Measurements from ENCODE around the gene PHTF1. TPM values are rescaled to one million over a fixed set of nuclear protein-coding genes. Genes with fewer than 3 reads are reported as not detected.

Gene PHTF1
- total and polyA plus RNA-seq, 10 of the 15 experiments (the other 5 are each of a cell fraction or from before 2014, with no cell fraction given) = 7.8 to 37.6 (median 24.1) TPM

- TF ChIP-seq ZZZ3 (IDR thresholded peaks at IDR 0.05; ENCODE audit: control insufficient read depth, insufficient read length, low read depth) (no peak), RUNX3 (IDR thresholded peaks at IDR 0.05; ENCODE audit: low read length) (peak; percentile 77), GABPA (IDR thresholded peaks at IDR 0.05; ENCODE audit: low read depth) (no peak), SPI1 (IDR thresholded peaks at IDR 0.05; ENCODE audit: borderline replicate concordance, insufficient read depth, low read depth, low read length) (peak; percentile 45; the same call in 1 of the 2 replicates), MXI1 (IDR thresholded peaks at IDR 0.05; ENCODE audit: low read depth, low read length) (no peak), TCF7 (IDR thresholded peaks at IDR 0.05; ENCODE audit: borderline replicate concordance) (no peak), KAT2A (conservative IDR thresholded peaks at IDR 0.05; ENCODE audit: control insufficient read depth, low read depth, low read length) (no peak), ZNF384 (IDR thresholded peaks at IDR 0.05; ENCODE audit: borderline replicate concordance, low read depth, low read length) (peak; percentile 15; the same call in 1 of the 2 replicates), SREBF2 (IDR thresholded peaks at IDR 0.05; ENCODE audit: low read length) (no peak)
- TF ChIP-seq, protein P1, sequence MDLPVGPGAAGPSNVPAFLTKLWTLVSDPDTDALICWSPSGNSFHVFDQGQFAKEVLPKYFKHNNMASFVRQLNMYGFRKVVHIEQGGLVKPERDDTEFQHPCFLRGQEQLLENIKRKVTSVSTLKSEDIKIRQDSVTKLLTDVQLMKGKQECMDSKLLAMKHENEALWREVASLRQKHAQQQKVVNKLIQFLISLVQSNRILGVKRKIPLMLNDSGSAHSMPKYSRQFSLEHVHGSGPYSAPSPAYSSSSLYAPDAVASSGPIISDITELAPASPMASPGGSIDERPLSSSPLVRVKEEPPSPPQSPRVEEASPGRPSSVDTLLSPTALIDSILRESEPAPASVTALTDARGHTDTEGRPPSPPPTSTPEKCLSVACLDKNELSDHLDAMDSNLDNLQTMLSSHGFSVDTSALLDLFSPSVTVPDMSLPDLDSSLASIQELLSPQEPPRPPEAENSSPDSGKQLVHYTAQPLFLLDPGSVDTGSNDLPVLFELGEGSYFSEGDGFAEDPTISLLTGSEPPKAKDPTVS (IDR thresholded peaks at IDR 0.05; ENCODE audit: low read depth, low read length) = no peak
Observed at GRCh38 chr1:113780374-113781146, 21.3 kb upstream of the PHTF1 start (continued).

DNA sequence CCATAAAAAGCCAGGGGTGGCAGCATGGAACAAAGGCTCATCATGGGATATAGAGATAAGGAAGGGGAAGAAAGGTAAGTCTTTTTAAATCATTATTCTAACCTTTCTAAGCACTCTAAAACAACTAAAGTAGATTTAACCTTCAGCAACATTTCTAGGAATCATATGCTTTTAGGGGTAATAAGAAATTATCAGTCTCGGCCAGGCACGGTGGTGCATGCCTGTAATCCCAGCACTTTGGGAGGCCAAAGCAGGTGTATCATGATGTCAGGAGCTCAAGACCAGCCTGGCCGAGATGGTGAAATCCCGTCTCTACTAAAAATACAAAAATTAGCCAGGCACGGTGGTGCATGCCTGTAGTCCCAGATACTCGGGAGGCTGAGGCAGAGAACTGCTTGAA lies 20.3 kb upstream of the PHTF1 start:
- H3K27ac ChIP-seq (ENCODE audit: control insufficient read depth, insufficient read depth) = no peak overlapping the region
- no peak for ATAC-seq
- WGBS (ENCODE audit: insufficient coverage, insufficient replicate concordance, low lambda C conversion rate, missing lambda C conversion rate) = 89% methylated on average over 6 of the region's 6 CpGs
- no TSS peak for BruUV-seq (replicated peaks)
- no peaks in the 10 kb centered on the region for H3K27me3 ChIP-seq (replicated peaks in 1 of 2; ENCODE audit: control insufficient read depth in 2 of 2, insufficient read depth in 2 of 2, low read length in 1 of 2)
- no peak for TF ChIP-seq SUPT20H (IDR thresholded peaks at IDR 0.05; ENCODE audit: borderline replicate concordance, control insufficient read depth, low read depth, low read length)
- in situ Hi-C loops (cut with MboI) (no loop called here), intact Hi-C loops (cut with micrococcal nuclease; ENCODE audit: unreplicated experiment) (no loop called here)
- FAIRE-seq = no peak
- no peak for DNase-seq (ENCODE audit: low read depth, low spot score)
- H3K9me3 ChIP-seq (replicated peaks; ENCODE audit: control insufficient read depth, insufficient read depth, low read length) = no peaks in the 10 kb centered on the region
- H3K9ac ChIP-seq (ENCODE audit: control insufficient read depth, insufficient read depth, low read length) = no peak overlapping the region
- H2AFZ ChIP-seq (ENCODE audit: control insufficient read depth, low read depth, low read length) = no peak overlapping the region
- POLR2A ChIA-PET = interaction anchor here (1.0 to 2.8 kb wide), 2 partner anchors 20 to 23 kb away, joined by 3 to 20 read pairs; partner anchors contain the start of gene PHTF1
- RAD21 ChIA-PET (ENCODE audit: unreplicated experiment) = no interaction called here
- SMC1A ChIA-PET (ENCODE audit: uncharacterized antibody, unreplicated experiment) = interaction anchor here (1.4 kb wide), 1 partner anchor 17 kb away, joined by 6 read pairs; no protein-coding TSS in a partner anchor
- H3K36me3 ChIP-seq (ENCODE audit: control insufficient read depth in 2 of 2, insufficient read depth in 2 of 2, low read length in 1 of 2) = peaks cover 1 to 11% of the 10 kb centered on the region in 2 experiments; a peak in 3 of 4 replicates
- CTCF ChIA-PET = no interaction called here
- no peak overlapping the region for H3K4me2 ChIP-seq (ENCODE audit: control insufficient read depth, insufficient read depth)
- peaks cover 34% of the 10 kb centered on the region for H3K4me1 ChIP-seq (ENCODE audit: control insufficient read depth, insufficient read depth, low read length)
- H3K4me3 ChIP-seq = no peak overlapping the region
- H3K79me2 ChIP-seq (ENCODE audit: control insufficient read depth, insufficient read depth, low read length) = peaks cover 53% of the 10 kb centered on the region
- no peaks in the 10 kb centered on the region for H4K20me1 ChIP-seq (ENCODE audit: control insufficient read depth, insufficient read depth)
